H1 (cell line): ENCODE measurements around the gene AGBL4. TPM values are rescaled to one million over a fixed set of nuclear protein-coding genes. Genes with fewer than 3 reads are reported as not detected.

ENCODE experiments used
- CTCF ChIA-PET: fragments of 300-600 bp; sonication (Branson Sonifier 250); formaldehyde crosslinking; loops from one replicate; lab custom pipeline; 2021; ENCODE audit not compliant: partially characterized antibody; lab: Charles Lee
- POLR2A ChIA-PET: fragments of 300-600 bp; sonication (Branson Sonifier 250); formaldehyde crosslinking; loops from one replicate; lab custom pipeline; 2021; ENCODE audit warnings: inconsistent platforms; ENCODE audit not compliant: partially characterized antibody; lab: Charles Lee
- DNase-seq, 2 experiments: peaks; one replicate each; pipeline versions ENCODE4 v3.0.0 to v3.0.0-alpha.2; 2010 to 2022; ENCODE audit warnings: low spot score in 2 of 2, low read depth in 1 of 2, mixed read lengths in 1 of 2
- FAIRE-seq: peaks from 2 replicates; lab custom pipeline; 2011; peaks lifted over from hg19 to GRCh38; lab: Jason Lieb, UNC
- H2AFZ ChIP-seq: 2 replicates; pipeline ENCODE4 v1.8.1; 2012; ENCODE audit warnings: low read length, inconsistent platforms
- H2AK5ac ChIP-seq: 2 replicates; pipeline ENCODE4 v1.6.1; 2013; ENCODE audit warnings: low read depth, low read length
- H2BK120ac ChIP-seq: replicated peaks from 2 replicates; pipeline ENCODE3; 2013; ENCODE audit warnings: low read depth, low read length, inconsistent platforms
- H2BK12ac ChIP-seq: 2 replicates; pipeline ENCODE4 v1.6.1; 2013; ENCODE audit warnings: low read depth, low read length
- H2BK15ac ChIP-seq: 2 replicates; pipeline ENCODE4 v1.6.1; 2013; ENCODE audit warnings: low read length
- H2BK20ac ChIP-seq: 2 replicates; pipeline ENCODE4 v1.6.1; 2013; ENCODE audit warnings: low read length
- H2BK5ac ChIP-seq: 2 replicates; pipeline ENCODE4 v1.6.1; 2013; ENCODE audit warnings: low read depth, low read length
- H3K14ac ChIP-seq: 2 replicates; pipeline ENCODE4 v1.6.1; 2013; ENCODE audit warnings: inconsistent platforms; ENCODE audit not compliant: insufficient read length
- H3K18ac ChIP-seq: 2 replicates; pipeline ENCODE4 v1.6.1; 2013; ENCODE audit warnings: low read length; ENCODE audit errors: extremely low read depth
- H3K23ac ChIP-seq: 2 replicates; pipeline ENCODE4 v1.6.1; 2013; ENCODE audit warnings: inconsistent platforms; ENCODE audit not compliant: insufficient read length
- H3K23me2 ChIP-seq: 2 replicates; pipeline ENCODE4 v1.6.1; 2013; ENCODE audit warnings: low read depth, low read length
- H3K27ac ChIP-seq: 2 replicates; pipeline ENCODE4 v1.6.1; 2011; ENCODE audit warnings: low read depth, low read length, inconsistent platforms
- H3K27me3 ChIP-seq, 4 experiments: replicated peaks in 1 of 4; 1 replicate in 1 of 4; 2 replicates in 3 of 4; pipeline versions ENCODE4 v1.6.1 to v1.8.1; 2011 to 2013; ENCODE audit warnings: low read length in 3 of 4, mild to moderate bottlenecking in 3 of 4, inconsistent platforms in 2 of 4, mixed read lengths in 2 of 4, moderate library complexity in 1 of 4; ENCODE audit not compliant: control insufficient read depth in 3 of 4, insufficient read depth in 3 of 4; ENCODE audit errors: extremely low read depth in 1 of 4
- H3K36me3 ChIP-seq, 4 experiments: 2 replicates each; pipeline versions ENCODE4 v1.6.1 to v1.8.1; 2011 to 2013; ENCODE audit warnings: mild to moderate bottlenecking in 4 of 4, low read length in 3 of 4, moderate library complexity in 2 of 4, control low read depth in 1 of 4, inconsistent platforms in 1 of 4; ENCODE audit not compliant: insufficient read depth in 4 of 4, control insufficient read depth in 2 of 4
- H3K4ac ChIP-seq: replicated peaks from 2 replicates; pipeline ENCODE3; 2013; ENCODE audit warnings: low read length, low read depth, mixed read lengths, inconsistent platforms; ENCODE audit not compliant: insufficient read length
- H3K4me1 ChIP-seq, 4 experiments: replicated peaks in 1 of 4; 1 replicate in 1 of 4; 2 replicates in 3 of 4; pipeline versions ENCODE4 v1.6.1 to v1.8.1; 2011 to 2013; ENCODE audit warnings: low read length in 3 of 4, inconsistent platforms in 2 of 4, mixed read lengths in 1 of 4; ENCODE audit not compliant: insufficient read depth in 4 of 4, control insufficient read depth in 3 of 4
- H3K4me2 ChIP-seq, 2 experiments: 2 replicates each; pipeline versions ENCODE4 v1.6.1 to v1.8.1; 2011 to 2013; ENCODE audit warnings: low read depth in 2 of 2, low read length in 2 of 2, control low read depth in 1 of 2, inconsistent platforms in 1 of 2, mild to moderate bottlenecking in 1 of 2; ENCODE audit not compliant: insufficient read depth in 1 of 2
- H3K4me3 ChIP-seq, 4 experiments: fragments of 200-600, 300-600 bp in 1 of 4; sonication (generic), shearing (Covaris generic), sonication (Bioruptor Twin) in 1 of 4; 2 replicates each; pipeline versions ENCODE4 v1.5.1 to v1.8.1; 2011 to 2016; ENCODE audit warnings: low read length in 4 of 4, low read depth in 3 of 4, control low read depth in 2 of 4, inconsistent platforms in 2 of 4, mild to moderate bottlenecking in 2 of 4, mixed read lengths in 1 of 4, moderate library complexity in 1 of 4; ENCODE audit not compliant: insufficient read depth in 2 of 4; ENCODE audit errors: extremely low read depth in 1 of 4
- H3K56ac ChIP-seq: replicated peaks from 2 replicates; pipeline ENCODE3; 2013; ENCODE audit warnings: low read depth, mild to moderate bottlenecking, mixed read lengths, low read length, inconsistent platforms; ENCODE audit not compliant: insufficient read length
- H3K79me1 ChIP-seq: 2 replicates; pipeline ENCODE4 v1.6.1; 2013; ENCODE audit warnings: low read depth, low read length, control low read depth
- H3K79me2 ChIP-seq, 2 experiments: 2 replicates each; pipeline versions ENCODE4 v1.6.1 to v1.8.1; 2012 to 2013; ENCODE audit warnings: low read length in 2 of 2, mild to moderate bottlenecking in 2 of 2, inconsistent platforms in 1 of 2; ENCODE audit not compliant: insufficient read depth in 2 of 2, control insufficient read depth in 1 of 2
- H3K9ac ChIP-seq, 4 experiments: replicated peaks in 1 of 4; 1 replicate in 1 of 4; 2 replicates in 3 of 4; pipeline versions ENCODE4 v1.6.1 to v1.8.1; 2011 to 2013; ENCODE audit warnings: low read depth in 3 of 4, low read length in 3 of 4, control low read depth in 2 of 4, mild to moderate bottlenecking in 2 of 4, moderate library complexity in 2 of 4, inconsistent platforms in 1 of 4; ENCODE audit errors: extremely low read depth in 1 of 4
- H3K9me3 ChIP-seq, 2 experiments: 2 replicates each; pipeline versions ENCODE4 v1.6.1 to v1.8.1; 2012 to 2013; ENCODE audit warnings: mild to moderate bottlenecking in 2 of 2, moderate library complexity in 2 of 2, control low read depth in 1 of 2, inconsistent platforms in 1 of 2, low read depth in 1 of 2, low read length in 1 of 2, mixed read lengths in 1 of 2; ENCODE audit not compliant: insufficient read depth in 2 of 2
- H4K20me1 ChIP-seq, 2 experiments: replicated peaks in 1 of 2; 2 replicates each; pipeline versions ENCODE3 to v1.8.1; 2011 to 2013; ENCODE audit warnings: inconsistent platforms in 2 of 2, low read length in 2 of 2, mild to moderate bottlenecking in 1 of 2; ENCODE audit not compliant: insufficient read depth in 2 of 2, control insufficient read depth in 1 of 2
- H4K5ac ChIP-seq: 2 replicates; pipeline ENCODE4 v1.6.1; 2013; ENCODE audit warnings: low read length, low read depth, mixed read lengths, inconsistent platforms; ENCODE audit not compliant: insufficient read length
- H4K8ac ChIP-seq: 2 replicates; pipeline ENCODE4 v1.8.0; 2013; ENCODE audit warnings: mild to moderate bottlenecking, moderate library complexity, low read length, inconsistent platforms; ENCODE audit not compliant: insufficient read depth; ENCODE audit errors: extremely low read depth
- H4K91ac ChIP-seq: replicated peaks from 2 replicates; pipeline ENCODE3; 2013; ENCODE audit warnings: low read length, mixed read lengths, inconsistent platforms; ENCODE audit not compliant: insufficient read length
- CBX8 ChIP-seq: fragments of 300-800, 300-1000 bp; sonication (generic); IDR thresholded peaks from 2 replicates; pipeline ENCODE4 v1.7.1; 2016; ENCODE audit warnings: low read depth, low read length, borderline replicate concordance
- FOSL1 ChIP-seq: IDR thresholded peaks from 2 replicates; pipeline ENCODE4 v1.6.1; 2011; ENCODE audit warnings: mild to moderate bottlenecking, low read depth, low read length, moderate library complexity; ENCODE audit not compliant: insufficient read depth
- HDAC2 ChIP-seq, 2 experiments: fragments of 300-600 bp in 1 of 2; sonication (generic) in 1 of 2; IDR thresholded peaks; 2 replicates each; pipeline ENCODE4 v1.6.1; 2011 to 2012; ENCODE audit warnings: low read depth in 2 of 2, low read length in 2 of 2, mild to moderate bottlenecking in 2 of 2, moderate library complexity in 2 of 2, borderline replicate concordance in 1 of 2, inconsistent platforms in 1 of 2
- KDM4A ChIP-seq: IDR thresholded peaks from one replicate; pipeline ENCODE4 v1.7.1; 2012; ENCODE audit warnings: low read depth, mild to moderate bottlenecking, moderate library complexity, low read length, inconsistent platforms; ENCODE audit not compliant: severe bottlenecking
- NANOG ChIP-seq: IDR thresholded peaks from 2 replicates; pipeline ENCODE4 v1.6.1; 2011; ENCODE audit warnings: low read length, low read depth, mild to moderate bottlenecking, inconsistent platforms; ENCODE audit not compliant: insufficient read depth, poor library complexity, severe bottlenecking
- POLR2AphosphoS5 ChIP-seq: IDR thresholded peaks from 2 replicates; pipeline ENCODE4 v1.6.1; 2011; ENCODE audit warnings: low read depth, low read length
- POU5F1 ChIP-seq: IDR thresholded peaks from 2 replicates; pipeline ENCODE4 v1.6.1; 2011; ENCODE audit warnings: low read depth, mild to moderate bottlenecking, low read length, moderate library complexity
- RXRA ChIP-seq: IDR thresholded peaks from 2 replicates; pipeline ENCODE4 v1.6.1; 2011; ENCODE audit warnings: low read depth, mild to moderate bottlenecking, low read length, moderate library complexity; ENCODE audit not compliant: insufficient read depth
- TCF12 ChIP-seq: IDR thresholded peaks from 2 replicates; pipeline ENCODE4 v1.6.1; 2011; ENCODE audit warnings: low read depth, mild to moderate bottlenecking, low read length
- TEAD4 ChIP-seq: IDR thresholded peaks from 2 replicates; pipeline ENCODE4 v1.6.1; 2012; ENCODE audit warnings: low read depth, low read length, inconsistent platforms, mixed read lengths
- ZNF274 ChIP-seq: IDR thresholded peaks from 2 replicates; pipeline ENCODE4 v1.7.0; 2012; ENCODE audit warnings: low read length, borderline replicate concordance; ENCODE audit errors: extremely low read depth
- polyA plus RNA-seq, 7 experiments: library from polyadenylated mRNA; depleted of rRNA in 3 of 7; stranded (reverse) in 5 of 7; unstranded in 2 of 7; fragments of >200 nt in 5 of 7; fragments of 200-250 nt in 2 of 7; gene quantifications; 1 replicate in 5 of 7; 2 replicates in 1 of 7; 4 replicates in 1 of 7; pipeline versions ENCODE4 v1.2.1 to v1.2.3, GENCODE V29; 2011 to 2013; ENCODE audit warnings: missing spikeins in 2 of 7, mixed read lengths in 2 of 7
- total RNA-seq: library from RNA; stranded (reverse); fragmentation: NEBNext Ultra II Directional; extraction: Animal tissue kit (Norgen Biotek cat#: 25700); gene quantifications from 2 replicates; pipeline ENCODE4 v1.2.1, GENCODE V29; 2021
- TF ChIP-seq, protein P1 (sequence below): IDR thresholded peaks from 2 replicates; pipeline ENCODE4 v1.6.1; 2012; ENCODE audit warnings: inconsistent platforms
- TF ChIP-seq, protein P2 (sequence below): IDR thresholded peaks from 2 replicates; pipeline ENCODE4 v1.6.1; 2011; ENCODE audit warnings: low read length, improper control_type of control experiment

Gene AGBL4
- total and polyA plus RNA-seq, 2 of the 8 experiments (the other 6 are each of a cell fraction or from before 2014, with no cell fraction given) = 0.41 to 0.45 TPM

DNA sequence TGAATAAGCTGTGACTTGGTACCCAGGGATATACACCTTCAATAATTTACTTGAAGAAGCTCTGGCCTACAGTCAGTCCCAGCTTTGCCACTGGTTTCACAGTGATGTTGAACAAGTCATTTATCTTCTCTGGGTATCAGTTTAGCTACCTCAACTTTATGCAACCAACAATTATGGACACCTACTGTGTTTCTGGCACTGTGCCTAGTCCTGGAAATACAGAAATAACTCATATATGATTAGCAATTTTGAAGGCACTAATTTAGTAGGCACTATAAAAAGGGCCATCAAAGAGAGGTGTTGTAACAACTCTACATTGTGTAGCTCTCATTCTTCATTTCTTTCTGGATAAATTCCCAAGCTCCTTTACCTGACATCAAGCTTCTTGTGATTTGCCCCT is 1463.2 kb downstream of the AGBL4 start:
- H3K14ac ChIP-seq = no peak overlapping the region
- no peak overlapping the region for H2AK5ac ChIP-seq
- H2BK5ac ChIP-seq = no peak overlapping the region
- H3K18ac ChIP-seq = no peak overlapping the region
- H3K79me1 ChIP-seq = no peaks in the 10 kb centered on the region
- H3K4me3 ChIP-seq = no peak overlapping the region
- H3K4ac ChIP-seq = no peak overlapping the region
- no peak overlapping the region for H3K56ac ChIP-seq
- no peak overlapping the region for H4K8ac ChIP-seq
- H3K27me3 ChIP-seq = no peaks in the 10 kb centered on the region
- H3K9ac ChIP-seq = no peak overlapping the region
- H2BK120ac ChIP-seq = no peak overlapping the region
- POLR2A ChIA-PET = no interaction called here
- H3K27ac ChIP-seq = no peak overlapping the region
- no peaks in the 10 kb centered on the region for H3K36me3 ChIP-seq
- no peaks in the 10 kb centered on the region for H4K20me1 ChIP-seq
- no peak overlapping the region for H2BK15ac ChIP-seq
- CTCF ChIA-PET = interaction anchor here (0.5 to 1.7 kb wide), 12 partner anchors 8 to 711 kb away, joined by 3 to 10 read pairs (median 3); no protein-coding TSS in a partner anchor
- H3K79me2 ChIP-seq = no peaks in the 10 kb centered on the region
- no peak overlapping the region for H3K4me2 ChIP-seq
- H4K91ac ChIP-seq = no peak overlapping the region
- no peak overlapping the region for H2BK20ac ChIP-seq
- H2BK12ac ChIP-seq = no peak overlapping the region
- no peak for FAIRE-seq
- no peaks in the 10 kb centered on the region for H3K4me1 ChIP-seq
- no peaks in the 10 kb centered on the region for H3K23me2 ChIP-seq
- no peak overlapping the region for H4K5ac ChIP-seq
- H3K9me3 ChIP-seq = no peaks in the 10 kb centered on the region
- no peak for DNase-seq
- no peak overlapping the region for H2AFZ ChIP-seq
- no peak overlapping the region for H3K23ac ChIP-seq
- TF ChIP-seq POU5F1 = no peak
- no peak for TF ChIP-seq FOSL1
- no peak for TF ChIP-seq TEAD4
- no peak for TF ChIP-seq RXRA
- TF ChIP-seq TCF12 = no peak
- no peak for TF ChIP-seq ZNF274
- TF ChIP-seq, protein P1, sequence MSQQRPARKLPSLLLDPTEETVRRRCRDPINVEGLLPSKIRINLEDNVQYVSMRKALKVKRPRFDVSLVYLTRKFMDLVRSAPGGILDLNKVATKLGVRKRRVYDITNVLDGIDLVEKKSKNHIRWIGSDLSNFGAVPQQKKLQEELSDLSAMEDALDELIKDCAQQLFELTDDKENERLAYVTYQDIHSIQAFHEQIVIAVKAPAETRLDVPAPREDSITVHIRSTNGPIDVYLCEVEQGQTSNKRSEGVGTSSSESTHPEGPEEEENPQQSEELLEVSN = no peak
- no peak for TF ChIP-seq CBX8
- no peak for TF ChIP-seq KDM4A
- TF ChIP-seq NANOG = no peak
- TF ChIP-seq, protein P2, sequence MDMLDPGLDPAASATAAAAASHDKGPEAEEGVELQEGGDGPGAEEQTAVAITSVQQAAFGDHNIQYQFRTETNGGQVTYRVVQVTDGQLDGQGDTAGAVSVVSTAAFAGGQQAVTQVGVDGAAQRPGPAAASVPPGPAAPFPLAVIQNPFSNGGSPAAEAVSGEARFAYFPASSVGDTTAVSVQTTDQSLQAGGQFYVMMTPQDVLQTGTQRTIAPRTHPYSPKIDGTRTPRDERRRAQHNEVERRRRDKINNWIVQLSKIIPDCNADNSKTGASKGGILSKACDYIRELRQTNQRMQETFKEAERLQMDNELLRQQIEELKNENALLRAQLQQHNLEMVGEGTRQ = no peak
- TF ChIP-seq POLR2AphosphoS5 = no peak
- TF ChIP-seq HDAC2 (IDR thresholded peaks at IDR 0.05; ENCODE audit: borderline replicate concordance in 1 of 2, low read depth in 2 of 2, low read length in 2 of 2) = no peak
